Measurements from ENCODE around the gene NXF3. TPM values are rescaled to one million over a fixed set of nuclear protein-coding genes. Genes with fewer than 3 reads are reported as not detected.
"Not testable (repeated sequence)": the region's sequence is repeated elsewhere in the genome, so short reads cannot be mapped to it uniquely, and the experiment has no call there.

NXF3 gene
- 100 to 1,000 TPM in 1 of 2 donors, not detected in 1; 257 TPM for total RNA-seq

DNA sequence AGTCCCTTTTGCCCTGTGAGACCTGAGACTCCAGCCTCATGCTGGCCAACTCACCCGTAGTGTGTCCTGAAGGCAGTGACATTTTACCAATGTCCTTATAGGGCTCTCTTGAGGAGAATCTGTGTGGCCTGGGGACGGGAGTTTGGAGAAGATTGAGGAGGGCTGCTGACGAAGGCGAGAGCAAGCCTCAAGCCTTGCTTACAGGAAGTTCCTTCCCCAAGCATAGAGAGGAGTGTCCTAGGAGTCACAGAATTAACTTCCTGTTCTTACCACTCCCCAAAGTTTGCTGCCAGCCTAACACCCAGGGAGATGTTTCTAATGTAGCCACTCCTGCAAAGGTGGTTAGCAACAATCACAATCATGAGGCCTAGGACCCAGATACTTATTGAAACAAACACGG, at the start of gene NXF3:
TSS of gene NXF3 (minus strand) at position 202 of the 400 bp plus-strand sequence. CDS start at position 82, 120 bp downstream.
- 88% methylated on average over 5 of the region's 5 CpGs for WGBS
- Histone ChIP-seq H3K4me3 (no peak within 1 kb of the TSS), H3K27me3 (replicated peaks; ENCODE audit: insufficient read depth) (no peaks in the 10 kb centered on the region), H3K4me1 (replicated peaks) (no peaks in the 10 kb centered on the region), H3K36me3 (no peaks in the 10 kb centered on the region), H3K9me3 (no peaks in the 10 kb centered on the region), H3K27ac (no peak within 1 kb of the TSS)
- no peak for DNase-seq (ENCODE audit: low spot score)
- no peak for TF ChIP-seq POLR2A (IDR thresholded peaks at IDR 0.05)
- no peak for TF ChIP-seq CTCF (IDR thresholded peaks at IDR 0.05)
- TF ChIP-seq POLR2AphosphoS5 (IDR thresholded peaks at IDR 0.05) = no peak
- intact Hi-C loops (cut with DNase I) = no loop called here

GRCh38 chrX:103136528-103136927, 43.6 kb upstream of the NXF3 start:
- intact Hi-C loops (cut with DNase I); H3K9me3 ChIP-seq; H3K4me3 ChIP-seq; H3K36me3 ChIP-seq; H3K4me1 ChIP-seq (replicated peaks); H3K27ac ChIP-seq; H3K27me3 ChIP-seq (replicated peaks; ENCODE audit: insufficient read depth); DNase-seq (ENCODE audit: low spot score): not testable (repeated sequence)
- no CpG with 5 or more reads among the region's 2 CpGs for WGBS

GRCh38 chrX:103124284-103124683, 31.3 kb upstream of the NXF3 start:
- no peak overlapping the region for H3K27ac ChIP-seq
- no peak for DNase-seq (ENCODE audit: low spot score)
- no peak overlapping the region for H3K4me3 ChIP-seq
- intact Hi-C loops (cut with DNase I) = no loop called here
- no peaks in the 10 kb centered on the region for H3K4me1 ChIP-seq (replicated peaks)
- H3K36me3 ChIP-seq = no peaks in the 10 kb centered on the region
- H3K27me3 ChIP-seq (replicated peaks; ENCODE audit: insufficient read depth) = no peaks in the 10 kb centered on the region
- H3K9me3 ChIP-seq = no peaks in the 10 kb centered on the region
- TF ChIP-seq CTCF (IDR thresholded peaks at IDR 0.05) (no peak), POLR2AphosphoS5 (IDR thresholded peaks at IDR 0.05) (no peak), POLR2A (IDR thresholded peaks at IDR 0.05) (no peak)

- intact Hi-C loops (cut with DNase I) = no loop called here
- DNase-seq (ENCODE audit: low spot score) = no peak
- no peak overlapping the region for H3K4me3 ChIP-seq
- H3K9me3 ChIP-seq = no peaks in the 10 kb centered on the region
- H3K36me3 ChIP-seq = no peaks in the 10 kb centered on the region
- H3K27me3 ChIP-seq (replicated peaks; ENCODE audit: insufficient read depth) = no peaks in the 10 kb centered on the region
- no peaks in the 10 kb centered on the region for H3K4me1 ChIP-seq (replicated peaks)
- no peak overlapping the region for H3K27ac ChIP-seq
- TF ChIP-seq POLR2A (IDR thresholded peaks at IDR 0.05) = no peak
- TF ChIP-seq POLR2AphosphoS5 (IDR thresholded peaks at IDR 0.05) = no peak
- no peak for TF ChIP-seq CTCF (IDR thresholded peaks at IDR 0.05)
- 89% methylated on average over 5 of the region's 5 CpGs for WGBS
Observed at GRCh38 chrX:103120748-103121147, 27.8 kb upstream of the NXF3 start.

- H3K36me3 ChIP-seq; H3K4me3 ChIP-seq; intact Hi-C loops (cut with DNase I); H3K27ac ChIP-seq; H3K4me1 ChIP-seq (replicated peaks); H3K27me3 ChIP-seq (replicated peaks; ENCODE audit: insufficient read depth); H3K9me3 ChIP-seq; DNase-seq (ENCODE audit: low spot score): not testable (repeated sequence)
- no CpG with 5 or more reads among the region's 14 CpGs for WGBS
Observed at GRCh38 chrX:103116970-103117369, 24.0 kb upstream of the NXF3 start.

DNA sequence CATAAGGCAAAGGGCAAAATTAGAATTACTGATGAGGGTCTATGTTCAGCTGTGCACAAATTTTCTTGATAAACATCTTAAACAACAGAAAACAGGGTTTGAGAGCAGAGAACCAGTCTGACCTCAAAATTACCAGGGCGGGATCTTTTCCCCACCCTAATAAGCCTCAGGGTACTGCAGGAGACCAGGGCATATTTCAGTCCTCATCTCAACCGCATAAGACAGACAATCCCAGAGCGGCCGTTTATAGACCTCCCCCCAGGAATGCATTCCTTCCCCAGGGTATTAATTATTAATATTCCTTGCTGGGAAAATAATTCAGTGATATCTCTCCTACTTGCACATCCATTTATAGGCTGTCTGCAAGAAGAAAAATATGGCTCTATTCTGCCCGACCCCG, 16.6 kb upstream of the NXF3 start:
- H3K4me3 ChIP-seq; H3K27me3 ChIP-seq (replicated peaks; ENCODE audit: insufficient read depth); intact Hi-C loops (cut with DNase I); H3K9me3 ChIP-seq; DNase-seq (ENCODE audit: low spot score); H3K36me3 ChIP-seq; H3K27ac ChIP-seq; H3K4me1 ChIP-seq (replicated peaks): not testable (repeated sequence)
- 95% methylated on average over 6 of the region's 6 CpGs for WGBS

All from prostate gland (tissue), 2 donors.